ENCODE data around the gene URB2. TPM values are rescaled to one million over a fixed set of nuclear protein-coding genes. Genes with fewer than 3 reads are reported as not detected.

The URB2 gene
- total and polyA plus RNA-seq, 2 of the 13 experiments (the other 11 are each of a cell fraction or from before 2014, with no cell fraction given): 4.0 to 17.6 TPM

GRCh38 chr1:229625915-229626831 is at the start of gene URB2, which contains the start of gene TAF5L (continued):
- TF ChIP-seq ZNF317 (CRISPR knock-in tag; IDR thresholded peaks at IDR 0.05): 0 out of 2 replicates have a peak, but pooled peaks have one; percentile 18
- no peak for TF ChIP-seq REXO4 (CRISPR knock-in tag; IDR thresholded peaks at IDR 0.05; ENCODE audit: borderline replicate concordance)
- peak; percentile 48; the same call in 1 of the 2 replicates for TF ChIP-seq ZNF740 (CRISPR knock-in tag; IDR thresholded peaks at IDR 0.05)
- 0 out of 2 replicates have a peak, but pooled peaks have one; percentile 46 for TF ChIP-seq ZSCAN9 (CRISPR knock-in tag; IDR thresholded peaks at IDR 0.05; ENCODE audit: borderline replicate concordance)
- TF ChIP-seq PHF21A (CRISPR knock-in tag; IDR thresholded peaks at IDR 0.05): no peak; the same call in none of the 2 replicates
- no peak for TF ChIP-seq ZNF569 (CRISPR knock-in tag; IDR thresholded peaks at IDR 0.05; ENCODE audit: borderline replicate concordance)
- no peak for TF ChIP-seq FOXO4 (CRISPR knock-in tag; conservative IDR thresholded peaks at IDR 0.05)
- TF ChIP-seq ZNF660 (CRISPR knock-in tag; IDR thresholded peaks at IDR 0.05; ENCODE audit: borderline replicate concordance, low read depth): no peak
- TF ChIP-seq, protein P1, sequence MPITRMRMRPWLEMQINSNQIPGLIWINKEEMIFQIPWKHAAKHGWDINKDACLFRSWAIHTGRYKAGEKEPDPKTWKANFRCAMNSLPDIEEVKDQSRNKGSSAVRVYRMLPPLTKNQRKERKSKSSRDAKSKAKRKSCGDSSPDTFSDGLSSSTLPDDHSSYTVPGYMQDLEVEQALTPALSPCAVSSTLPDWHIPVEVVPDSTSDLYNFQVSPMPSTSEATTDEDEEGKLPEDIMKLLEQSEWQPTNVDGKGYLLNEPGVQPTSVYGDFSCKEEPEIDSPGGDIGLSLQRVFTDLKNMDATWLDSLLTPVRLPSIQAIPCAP (CRISPR knock-in tag; IDR thresholded peaks at IDR 0.05; ENCODE audit: low read depth): no peak
- no peak for TF ChIP-seq SYNCRIP (IDR thresholded peaks at IDR 0.05; ENCODE audit: insufficient read depth, low read depth, low read length)
- no peak for TF ChIP-seq XBP1 (CRISPR knock-in tag; IDR thresholded peaks at IDR 0.05)
- no peak for TF ChIP-seq FOXP4 (CRISPR knock-in tag; IDR thresholded peaks at IDR 0.05)
- TF ChIP-seq ATM (IDR thresholded peaks at IDR 0.05; ENCODE audit: borderline replicate concordance): no peak
- TF ChIP-seq MZF1 (CRISPR knock-in tag; IDR thresholded peaks at IDR 0.05; ENCODE audit: borderline replicate concordance): no peak
- no peak for TF ChIP-seq KLF11 (CRISPR knock-in tag; IDR thresholded peaks at IDR 0.05)
- peak; percentile 95 for TF ChIP-seq GMEB2 (CRISPR knock-in tag; IDR thresholded peaks at IDR 0.05; ENCODE audit: low read depth)
- TF ChIP-seq EEA1 (CRISPR knock-in tag; IDR thresholded peaks at IDR 0.05; ENCODE audit: borderline replicate concordance): no peak
- no peak for TF ChIP-seq RFXAP (CRISPR knock-in tag; IDR thresholded peaks at IDR 0.05; ENCODE audit: borderline replicate concordance)
- TF ChIP-seq SP2 (CRISPR knock-in tag; IDR thresholded peaks at IDR 0.05): peak; percentile 75
- no peak for TF ChIP-seq ZNF773 (CRISPR knock-in tag; IDR thresholded peaks at IDR 0.05; ENCODE audit: borderline replicate concordance)
- TF ChIP-seq, protein P2, sequence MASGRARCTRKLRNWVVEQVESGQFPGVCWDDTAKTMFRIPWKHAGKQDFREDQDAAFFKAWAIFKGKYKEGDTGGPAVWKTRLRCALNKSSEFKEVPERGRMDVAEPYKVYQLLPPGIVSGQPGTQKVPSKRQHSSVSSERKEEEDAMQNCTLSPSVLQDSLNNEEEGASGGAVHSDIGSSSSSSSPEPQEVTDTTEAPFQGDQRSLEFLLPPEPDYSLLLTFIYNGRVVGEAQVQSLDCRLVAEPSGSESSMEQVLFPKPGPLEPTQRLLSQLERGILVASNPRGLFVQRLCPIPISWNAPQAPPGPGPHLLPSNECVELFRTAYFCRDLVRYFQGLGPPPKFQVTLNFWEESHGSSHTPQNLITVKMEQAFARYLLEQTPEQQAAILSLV (CRISPR knock-in tag; IDR thresholded peaks at IDR 0.05; ENCODE audit: borderline replicate concordance): peak; percentile 82; the same call in 1 of the 2 replicates
- TF ChIP-seq TCF7 (IDR thresholded peaks at IDR 0.05; ENCODE audit: low read depth): no peak
